ENCODE results near the gene ZFX. TPM values are rescaled to one million over a fixed set of nuclear protein-coding genes. Genes with fewer than 3 reads are reported as not detected.
A peak's percentile ranks its signal among the peaks of the same experiment; 100 is the strongest.

The ZFX gene
- 10 to 100 TPM; 27.9 to 58.6 (median 42.9) TPM for total RNA-seq
- 10 to 100 TPM in 2 of 3 donors, 1 to 10 TPM in 1; 8.1 to 12.5 (median 11.9) TPM for polyA plus RNA-seq
- long read RNA-seq, donor 1 = 0 reads
- long read RNA-seq, donor 2, partial matches to known transcripts = 17 of 18 reads
- long read RNA-seq, donor 2, other reads (novel, unspliced or antisense) = 0 of 18 reads
- long read RNA-seq, donor 3 = 0 reads
- long read RNA-seq, donor 4, partial matches to known transcripts = 2 of 8 reads
- long read RNA-seq, donor 4, other reads (novel, unspliced or antisense) = 6 of 8 reads
- long read RNA-seq, donor 5, partial matches to known transcripts = 0 of 3 reads
- long read RNA-seq, donor 5, other reads (novel, unspliced or antisense) = 3 of 3 reads
- long read RNA-seq, donor 6, partial matches to known transcripts = 2 of 7 reads
- long read RNA-seq, donor 6, other reads (novel, unspliced or antisense) = 5 of 7 reads
- long read RNA-seq, donor 7 = 0 reads
- long read RNA-seq, donor 8 = 0 reads
- long read RNA-seq, donor 9 = 0 reads
- long read RNA-seq, donor 10 = 0 reads

GRCh38 chrX:24149351-24150050, at the start of gene ZFX:
TSS of gene ZFX (plus strand) at chrX:24149729. CDS start at chrX:24172743, 23,014 bp downstream.
- TF ChIP-seq, protein P1, sequence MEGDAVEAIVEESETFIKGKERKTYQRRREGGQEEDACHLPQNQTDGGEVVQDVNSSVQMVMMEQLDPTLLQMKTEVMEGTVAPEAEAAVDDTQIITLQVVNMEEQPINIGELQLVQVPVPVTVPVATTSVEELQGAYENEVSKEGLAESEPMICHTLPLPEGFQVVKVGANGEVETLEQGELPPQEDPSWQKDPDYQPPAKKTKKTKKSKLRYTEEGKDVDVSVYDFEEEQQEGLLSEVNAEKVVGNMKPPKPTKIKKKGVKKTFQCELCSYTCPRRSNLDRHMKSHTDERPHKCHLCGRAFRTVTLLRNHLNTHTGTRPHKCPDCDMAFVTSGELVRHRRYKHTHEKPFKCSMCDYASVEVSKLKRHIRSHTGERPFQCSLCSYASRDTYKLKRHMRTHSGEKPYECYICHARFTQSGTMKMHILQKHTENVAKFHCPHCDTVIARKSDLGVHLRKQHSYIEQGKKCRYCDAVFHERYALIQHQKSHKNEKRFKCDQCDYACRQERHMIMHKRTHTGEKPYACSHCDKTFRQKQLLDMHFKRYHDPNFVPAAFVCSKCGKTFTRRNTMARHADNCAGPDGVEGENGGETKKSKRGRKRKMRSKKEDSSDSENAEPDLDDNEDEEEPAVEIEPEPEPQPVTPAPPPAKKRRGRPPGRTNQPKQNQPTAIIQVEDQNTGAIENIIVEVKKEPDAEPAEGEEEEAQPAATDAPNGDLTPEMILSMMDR (IDR thresholded peaks at IDR 0.05) = no peak
- TF ChIP-seq POLR2A (IDR thresholded peaks at IDR 0.05) = peak; percentile 30 to 61
- H3K27me3 ChIP-seq = no peaks in the 10 kb centered on the region
- intact Hi-C loops (cut with DNase I) = no loop called here
- H3K27ac ChIP-seq = peak within 1 kb of the TSS; percentile 79 to 100 (median 99)
- peak; percentile 63 to 82 (median 75) for DNase-seq
- WGBS, 4 donors = 1% methylated on average over 84 to 98 of the region's 104 CpGs; no CpG with 5 or more reads in 2 of the 4 donors
- H3K4me1 ChIP-seq (replicated peaks in 1 of 2) = peaks cover 50 to 70% of the 10 kb centered on the region in 2 donors
- H3K36me3 ChIP-seq (replicated peaks in 1 of 2) = no peaks in the 10 kb centered on the region
- H3K9me3 ChIP-seq (replicated peaks in 1 of 3) = no peaks in the 10 kb centered on the region
- peak within 1 kb of the TSS; percentile 18 to 86 (median 66) for H3K4me3 ChIP-seq

- intact Hi-C loops (cut with DNase I) = no loop called here
- Histone ChIP-seq H3K4me3 (no peak overlapping the region), H3K9me3 (replicated peaks in 1 of 3) (no peaks in the 10 kb centered on the region), H3K27me3 (peaks cover 5% of the 10 kb centered on the region), H3K36me3 (replicated peaks in 1 of 2) (no peaks in the 10 kb centered on the region), H3K27ac (no peak overlapping the region), H3K4me1 (replicated peaks in 1 of 2) (peaks cover 0 to 5% of the 10 kb centered on the region in 2 donors)
- TF ChIP-seq, protein P1 (IDR thresholded peaks at IDR 0.05) = no peak
- no peak for TF ChIP-seq POLR2A (IDR thresholded peaks at IDR 0.05)
- DNase-seq = no peak
- 53 to 78% (median 66%) methylated on average over 2 of the region's 2 CpGs for WGBS, 4 donors
Observed at GRCh38 chrX:24100713-24101112, 48.8 kb upstream of the ZFX start.

- H3K9me3 ChIP-seq (replicated peaks in 1 of 3) = no peaks in the 10 kb centered on the region
- peaks cover 4% of the 10 kb centered on the region for H3K27me3 ChIP-seq
- no peak for TF ChIP-seq POLR2A (IDR thresholded peaks at IDR 0.05)
- TF ChIP-seq, protein P1 (IDR thresholded peaks at IDR 0.05) = no peak
- no peak for DNase-seq
- intact Hi-C loops (cut with DNase I) = no loop called here
- 56 to 85% (median 61%) methylated on average over 2 of the region's 2 CpGs for WGBS, 4 donors
- H3K36me3 ChIP-seq (replicated peaks in 1 of 2) = no peaks in the 10 kb centered on the region
- H3K4me1 ChIP-seq (replicated peaks in 1 of 2) = peaks cover 0 to 3% of the 10 kb centered on the region in 2 donors
- H3K27ac ChIP-seq = no peak overlapping the region
- no peak overlapping the region for H3K4me3 ChIP-seq
Observed at GRCh38 chrX:24110069-24110468, 39.5 kb upstream of the ZFX start.

- Histone ChIP-seq H3K27ac (no peak overlapping the region), H3K27me3 (peaks cover 15% of the 10 kb centered on the region), H3K4me3 (no peak overlapping the region), H3K36me3 (replicated peaks in 1 of 2) (no peaks in the 10 kb centered on the region), H3K9me3 (replicated peaks in 1 of 3) (no peaks in the 10 kb centered on the region), H3K4me1 (replicated peaks in 1 of 2) (peaks cover 0 to 3% of the 10 kb centered on the region in 2 donors)
- TF ChIP-seq, protein P1 (IDR thresholded peaks at IDR 0.05) = no peak
- TF ChIP-seq POLR2A (IDR thresholded peaks at IDR 0.05) = no peak
- intact Hi-C loops (cut with DNase I) = no loop called here
- 90 to 96% (median 92%) methylated on average over 2 of the region's 2 CpGs for WGBS, 4 donors
- no peak for DNase-seq
Observed at GRCh38 chrX:24113181-24113580, 36.3 kb upstream of the ZFX start.

Data from adrenal gland (tissue), 19 donors.